Hepatocyte (in vitro differentiated cells): ENCODE measurements around the gene PGLYRP4. TPM values are rescaled to one million over a fixed set of nuclear protein-coding genes. Genes with fewer than 3 reads are reported as not detected.

Experiments
- DNase-seq: peaks from one replicate; pipeline ENCODE4 v3.0.0-alpha.2; 2016; ENCODE audit warnings: low spot score
- H2AFZ ChIP-seq: fragments of 200-600 bp; sonication (generic); 2 replicates; pipeline ENCODE4 v1.6.0; 2016; ENCODE audit warnings: antibody characterized with exemption, mild to moderate bottlenecking
- H3K27ac ChIP-seq: fragments of 200-600 bp; sonication (generic); 2 replicates; pipeline ENCODE4 v1.5.1; 2016; ENCODE audit warnings: mild to moderate bottlenecking
- H3K27me3 ChIP-seq: fragments of 200-600 bp; sonication (generic); 2 replicates; pipeline ENCODE4 v1.6.1; 2016
- H3K36me3 ChIP-seq: fragments of 200-600 bp; sonication (generic); replicated peaks from 2 replicates; pipeline ENCODE4 v1.5.1; 2016; ENCODE audit warnings: low read depth; ENCODE audit not compliant: insufficient read depth
- H3K4me1 ChIP-seq: fragments of 200-600 bp; sonication (generic); 2 replicates; pipeline ENCODE4 v1.5.1; 2016; ENCODE audit warnings: mild to moderate bottlenecking, moderate library complexity; ENCODE audit not compliant: insufficient read depth
- H3K4me2 ChIP-seq: fragments of 200-600 bp; sonication (generic); 2 replicates; pipeline ENCODE4 v1.6.0; 2016
- H3K4me3 ChIP-seq: fragments of 200-600 bp; sonication (generic); 2 replicates; pipeline ENCODE4 v1.5.1; 2016; ENCODE audit warnings: mild to moderate bottlenecking
- H3K79me2 ChIP-seq: fragments of 200-600 bp; sonication (generic); 2 replicates; pipeline ENCODE4 v1.6.0; 2017; ENCODE audit warnings: mild to moderate bottlenecking
- H3K9me2 ChIP-seq: fragments of 200-600 bp; sonication (generic); replicated peaks from 2 replicates; pipeline ENCODE4 v1.6.0; 2017; ENCODE audit warnings: mild to moderate bottlenecking; ENCODE audit not compliant: insufficient read depth
- H3K9me3 ChIP-seq: fragments of 200-600 bp; sonication (generic); 2 replicates; pipeline ENCODE4 v1.5.1; 2016; ENCODE audit warnings: low read depth, mild to moderate bottlenecking
- H4K20me1 ChIP-seq: fragments of 200-600 bp; sonication (generic); 2 replicates; pipeline ENCODE4 v1.6.0; 2016; ENCODE audit warnings: mild to moderate bottlenecking; ENCODE audit not compliant: insufficient read depth, poor library complexity, severe bottlenecking
- CTCF ChIP-seq: fragments of 200-600 bp; sonication (generic); IDR thresholded peaks from 2 replicates; pipeline ENCODE4 v1.5.1; 2016; ENCODE audit warnings: antibody characterized with exemption, mild to moderate bottlenecking; ENCODE audit not compliant: poor library complexity
- EZH2 ChIP-seq: fragments of 200-600 bp; sonication (generic); IDR thresholded peaks from 2 replicates; pipeline ENCODE4 v1.6.1; 2016; ENCODE audit warnings: antibody characterized with exemption, mild to moderate bottlenecking, borderline replicate concordance
- EZH2phosphoT487 ChIP-seq: fragments of 200-600 bp; sonication (generic); IDR thresholded peaks from one replicate; pipeline ENCODE4 v1.6.1; 2018; ENCODE audit warnings: antibody characterized with exemption, mild to moderate bottlenecking, low read depth, moderate library complexity; ENCODE audit not compliant: unreplicated experiment, severe bottlenecking
- WGBS: methylation state at CpG from one replicate; pipeline ENCODE4 v1.1.6; 2016; ENCODE audit warnings: low lambda C conversion rate; ENCODE audit errors: missing lambda C conversion rate; 5-methylcytosine and 5-hydroxymethylcytosine counted together
- polyA plus RNA-seq: library from polyadenylated mRNA; unstranded; fragments of >200 nt; fragmentation: Nextera tagmentation; extraction: Ambion mirVana; gene quantifications from 2 replicates; pipeline ENCODE4 v1.2.1, GENCODE V29; 2016
- total RNA-seq: library from RNA; depleted of rRNA; stranded (reverse); fragments of >200 nt; gene quantifications from 2 replicates; pipeline ENCODE4 v1.2.3, GENCODE V29; 2014

Gene PGLYRP4
- total and polyA plus RNA-seq, 2 experiments from 2014 or later, result not detected

DNA sequence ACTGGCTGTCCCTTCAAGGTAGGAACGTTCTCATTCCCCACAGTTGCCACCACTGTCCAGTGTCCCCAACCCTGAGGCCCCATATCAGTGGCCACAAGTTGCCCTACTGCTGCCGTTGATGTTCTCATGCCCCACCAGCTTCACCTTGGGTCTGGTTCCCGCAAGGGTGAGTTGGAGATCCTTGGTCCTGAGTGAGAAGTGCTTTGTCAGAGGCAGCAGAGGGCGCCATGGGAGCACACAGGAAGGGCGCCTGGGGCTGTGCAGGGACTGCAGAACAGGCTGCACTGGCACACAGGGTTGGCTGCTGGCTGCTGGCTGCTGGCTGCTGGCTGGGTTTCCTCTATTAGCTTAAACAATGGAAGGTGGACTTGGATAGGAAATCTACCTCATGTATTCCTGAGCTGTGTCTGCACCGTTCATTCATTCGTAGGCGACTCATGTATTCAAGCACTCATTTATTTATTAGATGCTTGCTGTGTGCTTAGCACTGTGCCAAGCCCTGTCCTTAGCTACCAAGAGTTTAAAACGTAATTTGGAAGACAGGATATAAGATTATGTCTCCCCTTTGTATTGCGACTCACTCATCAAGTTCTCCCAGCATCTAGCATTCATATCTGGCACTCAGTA, 6.9 kb upstream of the PGLYRP4 start:
- TF ChIP-seq EZH2 (no peak), CTCF (peak; percentile 48)
- H3K79me2 ChIP-seq, result no peaks in the 10 kb centered on the region
- H4K20me1 ChIP-seq, result no peaks in the 10 kb centered on the region
- no peak overlapping the region for H3K27ac ChIP-seq
- no peaks in the 10 kb centered on the region for H3K4me1 ChIP-seq
- peak; percentile 76 for DNase-seq
- no peak overlapping the region for H3K4me3 ChIP-seq
- no peaks in the 10 kb centered on the region for H3K36me3 ChIP-seq
- no peak overlapping the region for H2AFZ ChIP-seq
- H3K4me2 ChIP-seq, result no peak overlapping the region
- WGBS, result 54% methylated on average over 10 of the region's 10 CpGs
- H3K9me2 ChIP-seq, result no peaks in the 10 kb centered on the region
- no peaks in the 10 kb centered on the region for H3K9me3 ChIP-seq
- peaks cover 13% of the 10 kb centered on the region for H3K27me3 ChIP-seq

DNA sequence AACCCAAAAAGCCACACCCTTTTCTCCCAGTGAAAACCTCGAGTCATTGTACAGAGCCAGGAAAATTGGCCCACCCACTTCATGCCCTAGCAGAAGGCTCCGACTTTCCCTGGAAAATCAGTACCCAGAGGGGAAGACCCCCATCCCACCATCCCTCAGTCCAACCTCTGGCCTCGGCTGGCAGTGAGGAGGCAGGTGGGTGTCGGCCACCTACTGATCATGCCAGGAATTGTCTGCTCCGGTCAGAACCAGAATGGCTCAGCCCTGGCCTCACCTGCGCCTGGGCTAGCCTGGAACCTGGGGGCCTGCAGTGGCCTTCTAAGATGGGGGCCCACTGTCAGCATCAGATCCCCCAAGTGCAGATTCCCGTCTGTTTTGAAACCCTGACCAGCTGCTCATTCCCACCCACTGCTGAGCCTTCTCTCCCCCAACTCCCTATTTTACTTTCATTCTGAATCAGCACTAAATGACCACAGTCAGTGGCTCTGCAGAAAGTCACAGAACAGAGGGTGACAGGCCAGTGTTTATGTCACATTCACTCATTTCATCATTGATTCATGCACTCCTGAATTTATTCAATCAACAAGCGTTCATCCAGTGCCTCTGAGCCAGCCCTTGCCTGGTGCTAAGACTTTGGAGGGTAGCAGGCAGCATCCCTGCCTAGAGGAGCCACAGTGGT, 6.0 kb upstream of the PGLYRP4 start:
- no peaks in the 10 kb centered on the region for H3K36me3 ChIP-seq
- DNase-seq, result no peak
- H3K4me3 ChIP-seq, result no peak overlapping the region
- peaks cover 17% of the 10 kb centered on the region for H3K27me3 ChIP-seq
- H3K4me1 ChIP-seq, result no peaks in the 10 kb centered on the region
- TF ChIP-seq CTCF (no peak), EZH2phosphoT487 (no peak), EZH2 (no peak)
- no peaks in the 10 kb centered on the region for H3K79me2 ChIP-seq
- H3K27ac ChIP-seq, result no peak overlapping the region
- no peaks in the 10 kb centered on the region for H3K9me3 ChIP-seq
- H2AFZ ChIP-seq, result no peak overlapping the region
- no peaks in the 10 kb centered on the region for H3K9me2 ChIP-seq
- no peaks in the 10 kb centered on the region for H4K20me1 ChIP-seq
- no peak overlapping the region for H3K4me2 ChIP-seq
- 77% methylated on average over 8 of the region's 8 CpGs for WGBS

DNA sequence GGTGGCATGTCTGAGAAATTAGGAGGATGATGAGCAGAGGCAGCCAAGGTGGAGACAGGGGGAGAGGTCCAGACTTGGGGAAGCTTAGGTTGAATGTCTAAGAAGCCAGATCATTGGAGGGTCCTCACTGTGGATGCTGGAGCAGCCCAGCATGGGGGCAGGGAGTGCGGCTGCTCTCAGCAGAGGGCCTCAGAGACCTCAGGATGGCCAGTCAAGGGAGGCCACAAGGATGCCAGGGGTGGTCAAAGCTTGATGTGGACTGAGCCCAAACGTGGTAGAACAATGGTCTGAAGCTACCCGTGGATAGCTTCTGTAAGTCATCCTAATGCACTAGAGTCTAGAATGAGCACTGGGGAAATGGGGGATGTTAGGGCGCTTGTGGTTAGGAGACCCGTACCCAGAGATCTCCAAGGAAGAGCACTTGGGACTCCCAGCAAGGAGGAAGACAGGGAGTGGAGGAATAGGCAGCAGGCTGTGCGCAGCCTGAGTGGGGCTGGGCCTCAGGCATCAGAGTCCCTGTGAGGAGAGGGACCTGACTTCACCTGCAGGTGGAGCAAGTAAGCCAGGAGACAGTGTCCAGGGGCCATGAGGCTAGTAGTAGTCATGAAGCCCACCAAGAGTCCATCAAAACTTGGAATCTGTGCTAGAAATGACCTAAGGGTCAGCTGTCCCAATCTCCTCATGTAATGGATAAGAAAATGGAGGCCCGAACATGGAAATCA, 4.7 kb upstream of the PGLYRP4 start:
- H3K27me3 ChIP-seq, result peaks cover 21% of the 10 kb centered on the region

More for the DNA sequence above, 4.7 kb upstream of the PGLYRP4 start:
- Histone ChIP-seq H3K9me2 (no peaks in the 10 kb centered on the region), H3K36me3 (no peaks in the 10 kb centered on the region), H2AFZ (no peak overlapping the region), H3K4me3 (no peak overlapping the region), H3K4me2 (no peak overlapping the region), H3K4me1 (no peaks in the 10 kb centered on the region), H3K9me3 (no peaks in the 10 kb centered on the region), H3K27ac (no peak overlapping the region), H4K20me1 (no peaks in the 10 kb centered on the region), H3K79me2 (no peaks in the 10 kb centered on the region)
- 72% methylated on average over 7 of the region's 7 CpGs for WGBS
- DNase-seq, result peak; percentile 37
- TF ChIP-seq CTCF, result peak; percentile 33
- TF ChIP-seq EZH2, result no peak
